GM10248 (cell line): ENCODE measurements around the gene AQP2.

Experiments used
- CTCF ChIA-PET: fragments of 300-600 bp; sonication (Branson Sonifier 250); formaldehyde crosslinking; extraction: SDS; loops from one replicate; lab custom pipeline; 2021; ENCODE audit warnings: antibody characterized with exemption; lab: Yijun Ruan, JAX
- POLR2A ChIA-PET: fragments of 350-650 bp; sonication (Branson Sonifier 250); formaldehyde crosslinking; extraction: SDS; loops from one replicate; lab custom pipeline; 2020; ENCODE audit warnings: antibody characterized with exemption; lab: Yijun Ruan, JAX
- DNase-seq: peaks from one replicate; pipeline ENCODE4 v3.0.0; 2012; ENCODE audit errors: extremely low spot score
- TF ChIP-seq, protein P1 (sequence below): IDR thresholded peaks from 2 replicates; pipeline ENCODE4 v1.5.1; 2012; ENCODE audit warnings: mild to moderate bottlenecking, low read depth; ENCODE audit errors: extremely low read depth, missing control alignments, control extremely low read depth

AQP2 gene

DNA sequence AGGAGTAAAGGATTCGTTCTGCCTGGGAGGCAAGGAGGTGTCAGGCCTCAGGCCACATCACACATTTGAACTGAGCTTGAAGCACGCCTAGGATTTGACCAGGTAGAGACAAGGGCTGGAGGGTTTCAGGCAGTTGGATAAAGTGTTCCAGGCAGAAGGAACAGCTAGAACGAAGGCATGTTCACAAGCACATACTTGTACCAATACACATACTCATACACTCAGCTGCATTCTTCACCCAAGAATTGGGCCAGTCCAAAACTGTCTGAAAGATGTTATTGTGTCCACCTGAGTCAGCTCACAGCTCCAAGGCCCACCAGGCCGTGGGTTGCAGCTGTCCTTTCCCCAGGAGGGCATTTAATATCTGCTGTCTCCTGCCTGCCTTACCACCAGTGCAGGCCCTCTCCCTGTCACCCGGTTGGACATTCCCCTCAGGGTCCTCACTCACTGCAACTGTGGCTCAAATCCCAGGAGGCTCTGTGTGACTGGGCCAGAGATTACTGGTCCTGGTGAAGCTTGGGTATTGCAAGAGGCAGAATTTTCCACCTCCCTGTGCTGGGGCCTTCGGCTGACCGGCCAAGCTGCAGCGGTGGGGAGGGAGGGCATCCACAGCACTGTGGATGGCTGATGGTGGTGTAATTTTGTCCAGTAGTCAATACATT lies 12.8 kb upstream of the AQP2 start:
- ChIA-PET CTCF (interaction anchor here (0.6 to 7.1 kb wide), 6 partner anchors 8 to 118 kb away, joined by 3 to 47 read pairs (median 4); no protein-coding TSS in a partner anchor), POLR2A (no interaction called here)
- DNase-seq = no peak
- TF ChIP-seq, protein P1, sequence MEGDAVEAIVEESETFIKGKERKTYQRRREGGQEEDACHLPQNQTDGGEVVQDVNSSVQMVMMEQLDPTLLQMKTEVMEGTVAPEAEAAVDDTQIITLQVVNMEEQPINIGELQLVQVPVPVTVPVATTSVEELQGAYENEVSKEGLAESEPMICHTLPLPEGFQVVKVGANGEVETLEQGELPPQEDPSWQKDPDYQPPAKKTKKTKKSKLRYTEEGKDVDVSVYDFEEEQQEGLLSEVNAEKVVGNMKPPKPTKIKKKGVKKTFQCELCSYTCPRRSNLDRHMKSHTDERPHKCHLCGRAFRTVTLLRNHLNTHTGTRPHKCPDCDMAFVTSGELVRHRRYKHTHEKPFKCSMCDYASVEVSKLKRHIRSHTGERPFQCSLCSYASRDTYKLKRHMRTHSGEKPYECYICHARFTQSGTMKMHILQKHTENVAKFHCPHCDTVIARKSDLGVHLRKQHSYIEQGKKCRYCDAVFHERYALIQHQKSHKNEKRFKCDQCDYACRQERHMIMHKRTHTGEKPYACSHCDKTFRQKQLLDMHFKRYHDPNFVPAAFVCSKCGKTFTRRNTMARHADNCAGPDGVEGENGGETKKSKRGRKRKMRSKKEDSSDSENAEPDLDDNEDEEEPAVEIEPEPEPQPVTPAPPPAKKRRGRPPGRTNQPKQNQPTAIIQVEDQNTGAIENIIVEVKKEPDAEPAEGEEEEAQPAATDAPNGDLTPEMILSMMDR = no peak

DNA sequence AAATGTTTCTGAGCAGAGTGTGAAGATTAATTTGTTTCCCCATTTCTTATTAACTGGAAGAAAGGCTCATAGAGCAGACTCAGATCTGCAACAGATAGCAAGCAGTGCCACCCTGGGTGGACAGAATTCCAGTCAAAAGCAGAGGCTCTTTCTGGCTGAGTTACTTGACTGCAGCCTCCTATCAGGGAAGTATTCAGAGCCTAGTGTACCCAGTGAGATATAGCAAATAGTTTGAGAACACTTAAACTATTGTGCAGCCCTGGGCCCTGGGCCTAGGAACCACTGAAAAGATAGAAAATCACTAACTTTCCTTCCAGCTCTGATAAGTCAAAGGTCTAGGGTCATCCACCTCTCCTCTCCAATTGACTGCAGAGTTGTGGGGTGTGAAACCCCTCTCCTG lies 11.2 kb upstream of the AQP2 start:
- ChIA-PET CTCF (interaction anchor here (1.0 to 7.1 kb wide), 2 partner anchors 28 to 131 kb away, joined by 5 to 47 read pairs; no protein-coding TSS in a partner anchor), POLR2A (no interaction called here)
- DNase-seq = no peak
- TF ChIP-seq, protein P1 = no peak

DNA sequence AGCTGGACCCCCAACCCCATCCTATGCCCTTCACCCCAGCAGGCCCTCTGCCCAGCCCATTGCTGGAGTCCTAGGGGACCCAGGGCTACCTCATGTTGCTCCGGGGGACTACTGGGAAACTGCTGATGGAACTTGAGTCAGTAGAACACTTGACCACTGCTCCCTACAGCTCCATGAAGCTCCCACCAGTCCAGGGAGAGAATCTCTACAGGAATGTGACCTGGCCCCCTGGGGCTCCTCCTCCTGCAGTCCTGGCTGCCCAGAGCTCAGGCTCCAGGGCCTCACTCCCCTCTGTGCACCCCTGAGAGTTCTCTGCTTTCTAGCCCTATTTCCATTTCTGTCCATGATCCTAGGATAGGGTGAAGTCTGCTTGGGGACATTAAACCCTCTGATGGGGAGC lies 10.8 kb upstream of the AQP2 start:
- POLR2A ChIA-PET = no interaction called here
- no peak for DNase-seq
- TF ChIP-seq, protein P1 = no peak
- CTCF ChIA-PET = interaction anchor here (1.0 to 7.1 kb wide), 2 partner anchors 28 to 130 kb away, joined by 5 to 47 read pairs; no protein-coding TSS in a partner anchor

DNA sequence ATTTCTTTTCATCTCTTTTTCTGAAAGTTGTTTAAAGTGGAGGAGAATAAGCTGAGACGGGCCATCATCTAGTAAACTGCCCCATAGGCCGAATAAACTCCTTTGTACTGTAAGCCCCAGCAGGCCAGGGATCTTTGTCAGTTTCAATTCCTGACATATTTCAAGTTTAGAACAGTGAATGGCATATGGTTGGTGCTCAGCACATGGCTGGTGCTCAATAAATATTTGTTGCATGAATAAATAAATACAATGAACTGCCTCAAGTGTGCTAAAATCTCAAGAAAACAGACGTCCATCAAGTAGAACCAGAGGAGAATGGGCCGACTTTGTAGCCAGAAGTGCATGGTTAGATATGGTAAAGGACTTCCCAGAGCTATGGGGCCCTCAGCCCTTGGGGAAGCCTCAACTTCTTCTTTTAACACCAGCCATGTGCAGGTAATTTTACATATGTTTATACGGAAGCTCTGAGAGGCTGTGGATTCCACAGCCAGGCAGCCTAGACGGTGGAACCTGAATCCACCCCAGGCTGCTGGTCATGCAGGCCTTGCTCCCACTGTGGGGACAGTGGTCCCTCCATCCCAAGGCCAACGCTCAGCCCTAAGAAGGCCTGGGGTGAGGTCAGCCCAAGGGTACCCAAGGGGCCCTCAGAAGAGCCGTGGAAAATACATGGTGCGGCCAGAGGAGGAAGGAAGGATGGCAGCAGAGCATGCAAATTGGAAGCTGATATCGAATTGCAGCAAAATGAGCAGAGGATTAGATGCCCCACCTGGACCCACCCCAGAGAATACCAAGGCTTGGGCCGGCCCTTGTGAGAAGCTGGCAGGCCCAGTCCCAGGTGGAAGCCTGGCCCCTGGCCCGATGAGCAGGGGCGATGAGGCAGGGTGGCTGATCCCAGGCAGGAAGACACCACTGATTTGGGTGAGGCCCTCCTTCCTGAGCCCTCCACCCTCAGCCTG lies 8.7 kb upstream of the AQP2 start:
- POLR2A ChIA-PET = no interaction called here
- CTCF ChIA-PET = interaction anchor here (1.1 to 7.1 kb wide), 5 partner anchors 10 to 129 kb away, joined by 3 to 47 read pairs (median 6); no protein-coding TSS in a partner anchor
- TF ChIP-seq, protein P1 = no peak
- DNase-seq = no peak

DNA sequence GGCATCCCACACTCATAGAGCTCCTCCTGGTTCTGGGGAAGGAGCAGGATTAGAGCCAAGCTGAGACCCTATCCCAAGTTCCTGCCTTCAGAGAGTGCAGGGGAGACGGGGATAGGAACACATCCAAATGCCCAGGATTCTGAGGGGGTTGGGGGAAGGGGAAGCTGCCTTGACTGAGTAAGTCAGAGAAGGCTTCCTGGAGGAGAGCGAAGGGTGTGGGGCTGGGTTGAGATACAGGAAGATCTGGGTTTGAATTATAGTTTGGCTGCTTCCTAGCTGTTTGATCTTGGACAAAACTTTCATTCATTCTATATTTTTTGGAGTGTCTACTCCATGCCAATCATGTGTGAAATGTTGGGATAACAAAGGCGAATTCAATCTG lies 8.0 kb upstream of the AQP2 start:
- ChIA-PET POLR2A (no interaction called here), CTCF (interaction anchor here (1.1 to 7.1 kb wide), 5 partner anchors 11 to 128 kb away, joined by 3 to 47 read pairs (median 6); no protein-coding TSS in a partner anchor)
- DNase-seq = no peak
- TF ChIP-seq, protein P1 = no peak
